Stimulated activated CD8-positive, alpha-beta memory T cell treated with anti-CD3 and anti-CD28 coated beads, Interleukin-4, amount 100 ng/mL, for 24 hours (primary cell): Measurements from ENCODE around the gene KCNQ4.
A peak's percentile ranks its signal among the peaks of the same experiment; 100 is the strongest.

Source experiments
- DNase-seq: peaks from one replicate; pipeline ENCODE4 v3.0.0-alpha.2; 2020; ENCODE audit warnings: low read depth

Gene KCNQ4

GRCh38 chr1:40840526-40841323 is 57.1 kb downstream of the KCNQ4 start:
- DNase-seq, result no peak

- DNase-seq, result no peak
Observed at GRCh38 chr1:40841602-40842001, 58.0 kb downstream of the KCNQ4 start.

DNA sequence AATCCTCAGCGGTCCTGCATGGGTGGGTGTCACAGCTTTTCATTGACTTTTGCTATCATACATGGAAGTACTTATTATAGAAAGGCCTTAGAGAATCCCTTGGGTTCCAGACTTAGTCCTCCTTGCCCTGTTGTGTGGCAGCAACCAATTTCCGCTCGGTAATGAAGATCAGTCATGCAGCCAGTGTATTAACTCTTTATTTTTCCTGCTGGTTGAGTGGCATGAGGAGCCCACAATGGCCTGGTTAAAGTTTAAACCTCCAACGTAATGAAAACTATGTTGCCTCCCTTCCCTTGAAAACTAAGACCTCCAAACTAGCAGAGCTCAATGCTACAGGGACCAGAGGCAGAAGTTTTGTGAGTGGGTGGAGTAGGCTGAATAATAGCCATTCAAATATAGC is 58.6 kb downstream of the KCNQ4 start:
- no peak for DNase-seq

DNA sequence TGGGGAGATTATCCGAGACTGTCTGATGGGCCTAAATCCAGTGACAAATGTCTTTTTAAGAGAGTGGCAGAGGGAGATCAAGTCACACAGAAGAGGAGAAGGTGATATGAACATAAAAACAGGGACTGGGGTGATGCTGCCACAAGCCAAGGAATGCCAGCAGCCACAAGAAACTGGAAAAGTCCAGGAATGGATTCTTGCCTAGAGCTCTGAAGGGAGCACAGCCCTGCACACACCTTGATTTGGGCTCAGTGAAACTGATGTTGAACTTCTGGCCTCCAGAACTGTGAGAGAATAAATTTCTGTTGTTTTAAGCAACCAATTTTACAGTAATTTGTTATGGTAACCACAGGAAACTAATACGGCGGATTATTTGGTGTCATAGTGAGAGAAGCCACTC is 59.1 kb downstream of the KCNQ4 start:
- DNase-seq, result no peak

GRCh38 chr1:40844079-40844478 is 60.5 kb downstream of the KCNQ4 start:
- no peak for DNase-seq

GRCh38 chr1:40844887-40845878 is 61.6 kb downstream of the KCNQ4 start:
- no peak for DNase-seq

DNA sequence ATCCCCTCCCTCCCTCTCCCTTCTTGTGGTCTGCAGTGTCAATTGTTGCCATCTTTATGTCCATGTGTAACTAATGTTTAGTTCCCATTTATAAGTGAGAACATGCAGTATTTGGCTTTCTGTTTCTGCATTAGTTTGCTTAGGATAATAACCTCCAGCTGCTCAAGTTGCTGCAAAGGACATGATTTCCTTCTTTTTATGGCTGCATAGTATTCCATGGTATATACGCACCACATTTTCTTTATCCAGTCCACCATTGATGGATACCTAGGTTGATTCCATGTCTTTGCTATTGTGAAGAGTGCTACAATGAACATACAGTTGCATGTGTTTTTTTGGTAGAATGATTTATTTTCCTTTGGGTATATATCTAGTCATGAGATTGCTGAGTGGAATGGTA is 62.3 kb downstream of the KCNQ4 start:
- DNase-seq, result no peak

- no peak for DNase-seq
Observed at GRCh38 chr1:40847023-40847745, 63.6 kb downstream of the KCNQ4 start.

GRCh38 chr1:40848530-40849189 is 65.1 kb downstream of the KCNQ4 start:
- no peak for DNase-seq

DNA sequence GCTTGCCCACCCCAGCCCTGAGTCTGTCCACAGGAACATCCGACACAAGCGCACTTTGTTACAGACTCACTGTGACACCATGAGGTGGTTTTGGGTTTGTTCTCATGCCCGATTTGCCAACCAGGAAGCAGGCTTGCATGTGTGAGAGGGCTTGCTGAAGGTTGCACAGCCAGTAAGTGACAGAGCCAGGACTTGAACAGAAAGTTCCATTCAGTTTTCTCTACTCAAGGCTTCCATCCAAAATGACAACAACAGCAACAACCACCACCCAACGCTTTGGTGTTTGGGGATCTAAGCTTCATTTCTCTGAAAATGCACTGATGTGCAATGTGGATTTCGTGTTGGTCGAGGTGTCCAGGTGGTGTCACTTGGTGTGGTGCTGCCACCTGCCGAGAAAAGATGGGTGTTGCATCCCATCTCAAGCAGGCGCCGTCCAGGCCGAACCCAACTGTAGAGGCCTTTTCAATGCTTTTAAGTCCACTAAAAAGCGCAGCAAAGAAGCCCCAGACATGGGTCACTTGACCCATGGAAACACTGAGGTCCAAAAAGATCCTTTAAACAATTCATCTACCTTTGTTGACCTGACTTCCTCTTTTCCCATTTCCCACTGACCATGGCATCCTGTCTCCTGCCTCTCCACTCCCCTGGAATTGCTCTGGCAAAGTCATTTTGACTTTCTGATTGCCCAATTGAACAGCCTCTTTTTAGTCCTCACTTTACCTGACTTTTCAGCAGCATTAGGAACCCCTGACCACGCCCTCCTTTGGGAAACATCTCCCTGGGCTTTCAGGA is 66.4 kb downstream of the KCNQ4 start:
- DNase-seq, result peak; percentile 66

DNA sequence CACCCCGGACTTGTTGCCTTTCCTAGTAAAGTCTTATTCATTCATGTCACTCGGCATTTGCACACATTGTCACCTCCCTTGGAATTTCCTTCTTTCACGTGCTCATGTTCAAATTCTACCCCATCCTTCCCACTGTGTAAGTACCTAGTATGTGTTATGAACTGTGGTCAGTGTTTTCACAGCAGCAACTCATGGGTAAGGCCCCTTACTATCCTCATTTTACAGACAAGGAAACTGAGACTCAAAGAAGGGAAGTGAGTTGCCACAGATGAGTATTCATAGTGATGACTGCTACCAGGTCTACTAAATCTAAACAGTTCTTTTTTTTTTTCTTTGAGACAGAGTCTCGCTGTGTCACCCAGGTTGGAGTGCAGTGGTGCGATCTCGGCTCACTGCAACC is 68.1 kb downstream of the KCNQ4 start:
- no peak for DNase-seq

DNA sequence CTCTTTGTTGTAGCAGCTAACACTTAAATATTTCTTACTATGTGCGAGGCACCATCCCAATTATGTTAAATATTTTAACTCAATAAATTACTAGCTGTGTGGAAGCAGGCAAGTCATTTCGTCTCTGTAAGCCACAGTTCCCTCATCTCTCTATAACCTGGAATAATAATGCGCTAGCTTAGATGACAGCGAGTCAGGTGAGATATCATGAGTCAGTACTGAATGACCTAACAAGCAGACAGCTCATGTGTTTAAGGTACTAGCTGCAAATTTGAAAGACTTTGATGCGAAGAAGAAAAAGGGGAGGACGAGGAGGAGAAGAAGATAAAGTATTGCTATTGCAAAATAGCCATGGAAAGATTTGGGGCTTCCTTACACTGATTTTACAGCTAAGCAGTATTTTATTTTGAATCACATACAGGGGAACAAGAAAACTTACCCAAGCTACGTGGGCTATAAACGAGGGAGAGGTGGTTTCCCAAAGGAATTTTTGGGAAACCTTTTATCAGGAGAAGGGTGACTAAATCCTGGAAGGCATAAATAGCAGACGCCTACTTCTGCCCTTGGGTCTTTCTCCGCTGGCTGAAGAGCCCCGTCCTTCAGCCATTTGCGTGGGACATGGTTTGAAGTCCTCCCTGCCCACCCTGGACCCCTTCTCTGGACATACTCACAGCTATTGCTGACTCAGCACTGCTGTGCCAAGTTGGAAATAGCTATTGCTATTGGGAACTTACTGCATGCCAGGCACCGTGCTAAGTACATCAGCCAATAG is 69.7 kb downstream of the KCNQ4 start:
- DNase-seq, result no peak

DNA sequence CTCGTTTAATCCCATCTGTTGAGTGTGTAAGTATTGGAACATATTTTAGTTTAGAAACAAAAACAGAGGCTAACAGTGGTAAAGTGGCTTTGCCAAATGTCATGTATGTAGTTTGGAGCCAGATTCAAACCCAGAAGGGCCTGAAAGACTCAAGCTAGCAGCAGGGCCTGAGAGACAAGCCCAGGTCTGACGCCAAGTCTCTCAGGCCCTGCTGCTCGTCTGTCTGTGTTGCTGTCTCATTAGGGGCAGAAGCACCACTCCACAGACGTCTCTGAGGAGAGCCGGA is 70.2 kb downstream of the KCNQ4 start:
- DNase-seq, result no peak

DNA sequence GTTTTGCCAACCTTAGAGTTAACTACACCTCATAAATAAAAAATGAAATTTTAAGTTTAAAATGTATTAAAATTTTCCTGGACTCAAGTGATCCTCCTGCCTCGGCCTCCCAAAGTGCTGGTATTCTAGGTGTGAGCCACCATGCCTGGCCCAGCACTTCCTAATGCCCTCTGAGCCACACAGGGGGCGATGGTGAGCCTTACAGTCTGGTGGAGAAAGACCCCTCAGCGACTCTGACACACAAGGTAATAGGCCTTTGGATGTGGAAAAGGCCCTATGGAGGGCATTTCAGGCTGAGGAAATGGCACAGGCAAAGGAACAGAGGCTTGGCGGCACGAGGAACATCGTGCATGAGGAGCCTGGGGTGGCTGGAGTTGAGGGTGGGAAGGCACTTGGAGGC is 71.9 kb downstream of the KCNQ4 start:
- no peak for DNase-seq

DNA sequence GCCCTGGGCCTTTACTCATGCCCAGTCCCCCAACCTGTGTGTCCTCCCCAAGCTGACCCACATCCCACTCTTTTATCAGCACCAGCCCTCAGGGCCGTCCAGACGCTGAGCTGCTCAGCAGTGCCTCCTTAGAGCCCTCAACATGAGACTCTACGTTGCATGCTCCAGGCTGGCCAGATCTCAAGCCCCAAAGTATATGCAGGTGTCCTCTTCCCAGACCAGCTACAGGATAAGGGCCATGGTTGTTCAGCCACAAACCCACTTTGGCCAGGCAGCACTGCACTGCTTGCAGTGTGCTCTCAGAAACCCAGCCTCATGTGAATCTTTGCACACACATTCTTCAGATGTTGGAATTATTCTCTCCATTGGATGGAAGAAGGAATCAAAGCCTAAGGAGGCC is 72.5 kb downstream of the KCNQ4 start:
- DNase-seq, result no peak

- DNase-seq, result no peak
Observed at GRCh38 chr1:40856656-40857302, 73.2 kb downstream of the KCNQ4 start.

- no peak for DNase-seq
Observed at GRCh38 chr1:40857737-40858136, 74.2 kb downstream of the KCNQ4 start.

DNA sequence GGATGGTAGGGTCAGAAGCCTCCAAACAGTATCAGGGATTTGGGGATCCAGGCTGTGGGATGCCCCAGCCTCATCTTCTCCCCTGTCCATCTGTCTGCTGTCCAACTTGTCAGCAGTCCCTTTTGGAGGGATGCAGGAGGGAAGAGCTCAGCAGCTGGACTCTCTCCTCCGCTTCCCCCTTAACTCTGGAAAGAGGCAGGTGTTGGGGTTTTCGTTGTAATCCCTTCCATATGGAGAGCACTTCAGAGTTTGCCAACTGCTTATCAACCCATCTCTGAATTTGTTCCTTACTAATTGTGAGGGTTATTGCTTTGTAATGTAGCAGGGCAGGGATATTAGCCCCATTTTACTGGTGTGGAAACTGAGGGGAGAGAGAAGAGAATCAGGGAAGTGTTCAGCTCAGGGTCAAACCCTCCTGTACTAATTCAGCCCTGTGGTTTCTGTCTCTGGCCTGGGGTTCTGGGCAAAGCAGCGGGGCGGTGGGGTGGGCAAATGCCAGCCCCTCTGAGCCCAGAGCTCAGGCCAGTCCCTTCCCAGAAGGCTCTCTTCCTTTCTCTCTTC is 75.3 kb downstream of the KCNQ4 start:
- no peak for DNase-seq

DNA sequence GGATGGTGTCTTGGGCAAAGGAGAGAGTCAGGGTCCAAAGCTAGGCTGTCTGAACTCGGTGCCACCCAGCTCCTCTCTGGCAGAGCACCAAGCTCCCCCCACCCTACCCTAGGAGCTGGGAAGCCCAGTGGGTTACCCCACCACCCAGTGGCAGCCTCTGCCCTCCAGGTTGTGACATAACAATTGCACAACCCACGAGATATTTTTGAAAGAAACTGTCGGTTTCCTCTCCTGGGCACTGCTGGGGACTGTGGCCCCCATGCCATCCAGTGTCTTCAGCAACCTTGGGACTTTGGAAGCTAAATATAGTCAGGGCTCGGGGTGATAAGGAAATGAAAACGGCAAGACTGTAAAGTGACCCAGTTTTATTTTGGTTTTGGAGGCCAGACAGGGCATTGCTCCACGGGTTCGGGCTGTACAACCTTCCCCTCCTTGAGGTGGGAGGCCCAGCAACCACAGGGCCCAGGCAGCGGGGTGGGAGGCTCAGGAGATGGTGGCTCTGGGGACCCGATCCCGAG is 77.2 kb downstream of the KCNQ4 start:
- no peak for DNase-seq
